ENCODE data around the gene ZNF764.

- TF ChIP-seq CTCF (IDR thresholded peaks at IDR 0.05; ENCODE audit: insufficient read depth, low read length, poor library complexity, severe bottlenecking) (no peak), EZH2phosphoT487 (conservative IDR thresholded peaks at IDR 0.05; ENCODE audit: low read length) (no peak)
Observed at GRCh38 chr16:30524575-30525568, 33.3 kb downstream of the ZNF764 start.
